ENCODE data around the gene SYTL5.
A peak's percentile ranks its signal among the peaks of the same experiment; 100 is the strongest.

Gene SYTL5

GRCh38 chrX:38170556-38170955, 164.2 kb downstream of the SYTL5 start:
- no peak for DNase-seq (ENCODE audit: low read depth, low spot score)
- Histone ChIP-seq H3K4me3 (ENCODE audit: low read length) (no peak overlapping the region), H3K27me3 (ENCODE audit: control insufficient read depth, insufficient read depth, low read length) (no peaks in the 10 kb centered on the region), H3K4me1 (ENCODE audit: control insufficient read depth, insufficient read depth, low read length) (no peaks in the 10 kb centered on the region), H3K36me3 (ENCODE audit: control insufficient read depth, insufficient read depth, low read length) (no peaks in the 10 kb centered on the region), H3K27ac (ENCODE audit: low read length) (no peak overlapping the region), H3K9me3 (ENCODE audit: control insufficient read depth, insufficient read depth, low read length) (no peaks in the 10 kb centered on the region)
- WGBS (ENCODE audit: insufficient coverage, insufficient read length): no CpG with 5 or more reads among the region's 1 CpG

DNA sequence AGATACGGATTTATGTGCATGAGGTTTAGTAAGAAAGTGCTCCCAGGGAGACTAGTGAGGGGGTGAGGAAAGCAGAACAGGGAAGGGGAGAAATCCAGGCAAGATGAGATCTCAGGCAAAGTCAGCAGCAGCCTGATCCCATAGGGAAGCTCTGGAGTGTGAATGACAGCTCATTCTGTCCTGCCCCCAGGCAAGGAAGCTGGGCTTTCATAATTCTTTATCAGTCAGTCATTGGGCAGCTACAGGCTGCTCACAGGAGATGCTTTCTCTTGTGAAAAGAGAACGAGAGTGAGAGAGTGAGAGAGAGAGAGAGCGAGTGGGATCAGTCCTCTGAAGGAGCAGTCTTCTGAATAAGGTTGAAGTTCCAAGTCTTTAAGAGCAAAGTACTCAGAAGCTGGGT, 166.2 kb downstream of the SYTL5 start:
- no peak for DNase-seq (ENCODE audit: low read depth, low spot score)
- Histone ChIP-seq H3K4me3 (ENCODE audit: low read length) (no peak overlapping the region), H3K9me3 (ENCODE audit: control insufficient read depth, insufficient read depth, low read length) (no peaks in the 10 kb centered on the region), H3K27me3 (ENCODE audit: control insufficient read depth, insufficient read depth, low read length) (no peaks in the 10 kb centered on the region), H3K4me1 (ENCODE audit: control insufficient read depth, insufficient read depth, low read length) (no peaks in the 10 kb centered on the region), H3K36me3 (ENCODE audit: control insufficient read depth, insufficient read depth, low read length) (no peaks in the 10 kb centered on the region), H3K27ac (ENCODE audit: low read length) (no peak overlapping the region)
- no CpG with 5 or more reads among the region's 3 CpGs for WGBS (ENCODE audit: insufficient coverage, insufficient read length)

DNA sequence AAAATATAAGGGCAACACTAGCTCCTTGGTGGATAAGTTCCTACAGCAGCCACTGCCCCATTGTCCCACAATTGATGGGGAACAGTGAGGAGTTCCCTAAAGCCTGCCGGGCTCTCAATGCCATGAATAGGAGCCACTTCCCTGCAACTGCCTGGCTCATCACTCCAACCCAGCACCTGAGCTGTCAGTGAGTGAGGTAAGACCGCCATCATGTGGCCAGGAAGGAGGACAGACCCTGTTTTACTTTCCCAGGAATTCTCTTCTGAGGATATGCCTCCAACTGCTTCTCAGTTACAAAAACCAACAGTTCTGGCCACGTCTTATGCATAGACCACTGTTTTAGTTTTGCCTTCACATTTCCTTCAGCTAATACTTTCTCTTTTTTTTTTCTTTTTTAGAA, 168.8 kb downstream of the SYTL5 start:
- no peaks in the 10 kb centered on the region for H3K9me3 ChIP-seq (ENCODE audit: control insufficient read depth, insufficient read depth, low read length)
- no peaks in the 10 kb centered on the region for H3K36me3 ChIP-seq (ENCODE audit: control insufficient read depth, insufficient read depth, low read length)
- DNase-seq (ENCODE audit: low read depth, low spot score): peak; percentile 25
- WGBS (ENCODE audit: insufficient coverage, insufficient read length): no CpG with 5 or more reads among the region's 3 CpGs
- H3K4me1 ChIP-seq (ENCODE audit: control insufficient read depth, insufficient read depth, low read length): no peaks in the 10 kb centered on the region
- no peak overlapping the region for H3K4me3 ChIP-seq (ENCODE audit: low read length)
- no peaks in the 10 kb centered on the region for H3K27me3 ChIP-seq (ENCODE audit: control insufficient read depth, insufficient read depth, low read length)
- H3K27ac ChIP-seq (ENCODE audit: low read length): no peak overlapping the region

DNA sequence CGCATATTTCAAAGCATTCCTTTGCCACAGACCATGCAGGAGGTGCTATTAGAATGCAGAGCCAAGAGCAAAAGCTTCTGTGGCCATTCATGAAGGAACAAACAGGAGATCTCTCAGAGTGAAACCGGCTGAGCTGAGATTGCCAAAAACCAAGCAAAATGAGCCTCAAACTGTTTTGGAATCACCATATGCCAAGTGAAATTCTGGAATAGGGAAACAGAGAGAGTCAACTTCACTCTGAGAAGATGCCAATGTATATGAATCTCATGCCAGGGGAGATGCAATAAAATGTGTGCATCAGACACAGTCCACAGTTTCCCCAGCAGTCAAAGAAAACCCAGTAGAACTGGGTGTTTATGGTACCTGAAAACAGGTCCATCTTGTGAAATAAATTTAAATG, 172.0 kb downstream of the SYTL5 start:
- no peaks in the 10 kb centered on the region for H3K36me3 ChIP-seq (ENCODE audit: control insufficient read depth, insufficient read depth, low read length)
- no CpG with 5 or more reads among the region's 2 CpGs for WGBS (ENCODE audit: insufficient coverage, insufficient read length)
- H3K27ac ChIP-seq (ENCODE audit: low read length): no peak overlapping the region
- no peak for DNase-seq (ENCODE audit: low read depth, low spot score)
- H3K27me3 ChIP-seq (ENCODE audit: control insufficient read depth, insufficient read depth, low read length): no peaks in the 10 kb centered on the region
- H3K4me1 ChIP-seq (ENCODE audit: control insufficient read depth, insufficient read depth, low read length): no peaks in the 10 kb centered on the region
- no peaks in the 10 kb centered on the region for H3K9me3 ChIP-seq (ENCODE audit: control insufficient read depth, insufficient read depth, low read length)
- no peak overlapping the region for H3K4me3 ChIP-seq (ENCODE audit: low read length)
